Activated T-cell treated with anti-CD3 and anti-CD28 coated beads for 24 hours (primary cell): ENCODE data around the gene MYLK.

Source experiments
- DNase-seq: peaks from one replicate; pipeline ENCODE4 v3.0.0-alpha.2; 2020; ENCODE audit warnings: low read depth

The MYLK gene

GRCh38 chr3:123695731-123696640, 188.1 kb downstream of the MYLK start:
- no peak for DNase-seq

GRCh38 chr3:123695152-123695551, 189.0 kb downstream of the MYLK start:
- no peak for DNase-seq

GRCh38 chr3:123694366-123695087, 189.6 kb downstream of the MYLK start:
- no peak for DNase-seq

GRCh38 chr3:123693584-123694190, 190.4 kb downstream of the MYLK start:
- no peak for DNase-seq

GRCh38 chr3:123692671-123693070, 191.5 kb downstream of the MYLK start:
- DNase-seq: no peak

- DNase-seq: no peak
Measured at GRCh38 chr3:123692041-123692440, 192.1 kb downstream of the MYLK start.

- DNase-seq: no peak
Measured at GRCh38 chr3:123689831-123690230, 194.3 kb downstream of the MYLK start.

GRCh38 chr3:123688241-123688747, 195.8 kb downstream of the MYLK start:
- DNase-seq: no peak

- no peak for DNase-seq
Measured at GRCh38 chr3:123687286-123687685, 196.8 kb downstream of the MYLK start.

- DNase-seq: no peak
Measured at GRCh38 chr3:123686251-123686650, 197.9 kb downstream of the MYLK start.

- DNase-seq: no peak
Measured at GRCh38 chr3:123685780-123686179, 198.4 kb downstream of the MYLK start.

GRCh38 chr3:123684636-123685035, 199.5 kb downstream of the MYLK start:
- no peak for DNase-seq

- DNase-seq: no peak
Measured at GRCh38 chr3:123684209-123684608, 199.9 kb downstream of the MYLK start.

GRCh38 chr3:123683505-123684154, 200.5 kb downstream of the MYLK start:
- DNase-seq: no peak

GRCh38 chr3:123682781-123683504, 201.2 kb downstream of the MYLK start:
- DNase-seq: no peak

- DNase-seq: no peak
Measured at GRCh38 chr3:123682302-123682701, 201.8 kb downstream of the MYLK start.

- no peak for DNase-seq
Measured at GRCh38 chr3:123679712-123680386, 204.3 kb downstream of the MYLK start.

GRCh38 chr3:123678108-123678511, 206.0 kb downstream of the MYLK start:
- no peak for DNase-seq

GRCh38 chr3:123672429-123673146, 211.5 kb downstream of the MYLK start:
- no peak for DNase-seq

- no peak for DNase-seq
Measured at GRCh38 chr3:123670743-123671142, 213.4 kb downstream of the MYLK start.
